ENCODE data around the gene GPER1. TPM values are rescaled to one million over a fixed set of nuclear protein-coding genes. Genes with fewer than 3 reads are reported as not detected.

GPER1 gene
- total RNA-seq, 1 donor from 2014 or later, result 26.0 TPM

DNA sequence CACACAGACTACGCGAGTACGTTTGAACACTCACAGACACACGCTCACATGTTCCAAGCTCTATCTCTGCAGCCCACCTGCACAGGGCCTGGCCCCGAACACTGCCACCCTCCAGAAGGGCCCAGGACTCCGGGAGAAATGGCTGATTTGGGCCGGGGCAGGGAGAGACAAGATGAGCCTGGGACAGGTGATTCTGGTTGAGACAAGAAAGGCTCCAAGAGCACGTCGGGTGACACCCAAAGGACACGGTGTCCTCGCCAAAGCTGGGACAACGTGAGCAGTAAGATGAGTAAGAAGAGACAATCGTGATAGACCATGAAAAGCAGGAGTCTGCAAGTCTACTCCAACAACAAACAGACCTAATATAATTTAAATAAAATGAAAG lies 9.2 kb downstream of the GPER1 start:
- no peak for DNase-seq
- TF ChIP-seq, protein P1, sequence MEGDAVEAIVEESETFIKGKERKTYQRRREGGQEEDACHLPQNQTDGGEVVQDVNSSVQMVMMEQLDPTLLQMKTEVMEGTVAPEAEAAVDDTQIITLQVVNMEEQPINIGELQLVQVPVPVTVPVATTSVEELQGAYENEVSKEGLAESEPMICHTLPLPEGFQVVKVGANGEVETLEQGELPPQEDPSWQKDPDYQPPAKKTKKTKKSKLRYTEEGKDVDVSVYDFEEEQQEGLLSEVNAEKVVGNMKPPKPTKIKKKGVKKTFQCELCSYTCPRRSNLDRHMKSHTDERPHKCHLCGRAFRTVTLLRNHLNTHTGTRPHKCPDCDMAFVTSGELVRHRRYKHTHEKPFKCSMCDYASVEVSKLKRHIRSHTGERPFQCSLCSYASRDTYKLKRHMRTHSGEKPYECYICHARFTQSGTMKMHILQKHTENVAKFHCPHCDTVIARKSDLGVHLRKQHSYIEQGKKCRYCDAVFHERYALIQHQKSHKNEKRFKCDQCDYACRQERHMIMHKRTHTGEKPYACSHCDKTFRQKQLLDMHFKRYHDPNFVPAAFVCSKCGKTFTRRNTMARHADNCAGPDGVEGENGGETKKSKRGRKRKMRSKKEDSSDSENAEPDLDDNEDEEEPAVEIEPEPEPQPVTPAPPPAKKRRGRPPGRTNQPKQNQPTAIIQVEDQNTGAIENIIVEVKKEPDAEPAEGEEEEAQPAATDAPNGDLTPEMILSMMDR (IDR thresholded peaks at IDR 0.05), result no peak
- ATAC-seq, result no peak
- H3K36me3 ChIP-seq, result peaks cover 19% of the 10 kb centered on the region
- no peak overlapping the region for H3K27ac ChIP-seq
- no peaks in the 10 kb centered on the region for H3K9me3 ChIP-seq
- peaks cover 8% of the 10 kb centered on the region for H3K4me1 ChIP-seq
- intact Hi-C loops (cut with DNase I), result no loop called here
- H3K4me3 ChIP-seq, result no peak overlapping the region
- no peaks in the 10 kb centered on the region for H3K27me3 ChIP-seq (ENCODE audit: low read depth)

DNA sequence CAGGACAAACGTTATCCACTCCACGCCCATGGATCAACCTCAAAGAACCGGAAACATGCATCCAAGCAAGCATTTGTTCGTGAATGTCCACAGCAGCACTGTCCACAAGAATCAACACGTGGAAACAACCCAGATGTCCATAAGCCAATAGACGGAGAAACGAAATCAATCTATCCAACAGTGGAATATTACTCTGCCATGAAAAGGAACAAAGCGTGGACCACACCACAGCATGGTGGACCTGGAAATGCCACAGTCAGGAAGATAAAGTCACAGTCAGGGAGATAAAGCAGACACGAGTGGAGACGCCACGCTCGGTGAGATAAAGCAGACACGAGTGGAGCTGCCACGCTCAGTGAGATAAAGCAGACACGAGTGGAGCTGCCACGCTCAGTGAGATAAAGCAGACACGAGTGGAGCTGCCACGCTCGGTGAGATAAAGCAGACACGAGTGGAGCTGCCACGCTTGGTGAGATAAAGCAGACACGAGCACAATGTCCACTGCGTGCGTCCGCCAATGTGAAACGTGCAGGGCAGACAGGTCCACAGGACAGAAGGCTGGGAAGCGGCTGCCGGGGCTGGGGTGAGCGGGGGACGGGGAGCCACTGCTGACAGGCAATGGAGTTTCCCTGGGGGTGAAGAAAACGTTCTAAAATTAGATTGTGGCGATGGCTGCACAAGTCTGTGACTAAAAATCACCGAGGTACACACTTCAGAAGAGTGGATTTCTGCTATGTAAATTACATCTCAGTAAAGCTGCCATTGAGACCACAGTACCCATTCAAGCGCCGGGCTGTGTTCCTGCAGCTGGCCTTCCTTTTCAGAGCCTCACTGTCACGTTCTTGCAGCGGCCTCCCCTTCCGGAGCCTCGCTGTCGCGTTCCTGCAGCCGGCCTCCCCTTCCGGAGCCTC lies 10.6 kb downstream of the GPER1 start:
- H3K4me3 ChIP-seq, result no peak overlapping the region
- DNase-seq (no peak), ATAC-seq (no peak)
- peaks cover 6% of the 10 kb centered on the region for H3K36me3 ChIP-seq
- H3K27ac ChIP-seq, result no peak overlapping the region
- H3K9me3 ChIP-seq, result no peaks in the 10 kb centered on the region
- TF ChIP-seq, protein P1 (IDR thresholded peaks at IDR 0.05), result no peak
- peaks cover 8% of the 10 kb centered on the region for H3K4me1 ChIP-seq
- intact Hi-C loops (cut with DNase I), result no loop called here
- H3K27me3 ChIP-seq (ENCODE audit: low read depth), result no peaks in the 10 kb centered on the region

- no peak for DNase-seq
- intact Hi-C loops (cut with DNase I), result no loop called here
- TF ChIP-seq, protein P1 (IDR thresholded peaks at IDR 0.05), result no peak
- no peak for ATAC-seq
- Histone ChIP-seq H3K27ac (no peak overlapping the region), H3K4me3 (no peak overlapping the region), H3K27me3 (ENCODE audit: low read depth) (no peaks in the 10 kb centered on the region), H3K9me3 (no peaks in the 10 kb centered on the region), H3K36me3 (no peaks in the 10 kb centered on the region), H3K4me1 (peaks cover 8% of the 10 kb centered on the region)
Measured at GRCh38 chr7:1099154-1099542, 11.2 kb downstream of the GPER1 start.

GRCh38 chr7:1099637-1100036 lies 11.7 kb downstream of the GPER1 start:
- Histone ChIP-seq H3K4me1 (peaks cover 8% of the 10 kb centered on the region), H3K27ac (no peak overlapping the region), H3K27me3 (ENCODE audit: low read depth) (no peaks in the 10 kb centered on the region), H3K4me3 (no peak overlapping the region), H3K9me3 (no peaks in the 10 kb centered on the region), H3K36me3 (no peaks in the 10 kb centered on the region)
- ATAC-seq, result no peak
- intact Hi-C loops (cut with DNase I), result no loop called here
- TF ChIP-seq, protein P1 (IDR thresholded peaks at IDR 0.05), result no peak
- DNase-seq, result no peak

DNA sequence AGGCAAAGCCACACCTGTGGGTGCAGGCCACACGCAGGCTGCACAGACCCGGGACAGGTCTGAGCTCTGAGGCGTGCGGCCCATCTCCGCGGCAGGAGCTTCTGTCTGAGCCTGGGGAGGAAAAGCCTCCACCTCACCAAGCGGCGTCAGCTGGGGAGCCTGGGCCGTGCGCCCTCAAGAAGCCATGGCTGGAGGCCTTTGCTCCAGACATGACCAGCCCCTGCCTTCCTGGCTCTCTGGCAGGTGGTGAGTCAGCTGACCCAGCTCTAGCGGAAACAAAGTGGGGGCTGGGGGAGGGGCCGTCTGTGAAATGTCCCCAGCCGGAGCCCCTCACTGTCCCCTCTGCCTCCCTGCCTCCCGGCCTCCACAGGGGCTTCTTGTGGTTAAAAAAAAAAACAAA lies 12.5 kb downstream of the GPER1 start:
- no peak overlapping the region for H3K27ac ChIP-seq

More for the DNA sequence above, 12.5 kb downstream of the GPER1 start:
- no peak for DNase-seq
- Histone ChIP-seq H3K4me1 (peaks cover 8% of the 10 kb centered on the region), H3K9me3 (no peaks in the 10 kb centered on the region), H3K4me3 (no peak overlapping the region), H3K36me3 (no peaks in the 10 kb centered on the region), H3K27me3 (ENCODE audit: low read depth) (no peaks in the 10 kb centered on the region)
- intact Hi-C loops (cut with DNase I), result no loop called here
- TF ChIP-seq, protein P1 (IDR thresholded peaks at IDR 0.05), result no peak
- no peak for ATAC-seq
